ENCODE data around the gene DDX56. TPM values are rescaled to one million over a fixed set of nuclear protein-coding genes. Genes with fewer than 3 reads are reported as not detected.
A peak's percentile ranks its signal among the peaks of the same experiment; 100 is the strongest.

The DDX56 gene
- total and polyA plus RNA-seq, 2 of the 13 experiments (the other 11 are each of a cell fraction or from before 2014, with no cell fraction given) = 82.6 to 120 TPM

GRCh38 chr7:44540592-44541027, 33.1 kb downstream of the DDX56 start (continued):
- TF ChIP-seq, protein P1, sequence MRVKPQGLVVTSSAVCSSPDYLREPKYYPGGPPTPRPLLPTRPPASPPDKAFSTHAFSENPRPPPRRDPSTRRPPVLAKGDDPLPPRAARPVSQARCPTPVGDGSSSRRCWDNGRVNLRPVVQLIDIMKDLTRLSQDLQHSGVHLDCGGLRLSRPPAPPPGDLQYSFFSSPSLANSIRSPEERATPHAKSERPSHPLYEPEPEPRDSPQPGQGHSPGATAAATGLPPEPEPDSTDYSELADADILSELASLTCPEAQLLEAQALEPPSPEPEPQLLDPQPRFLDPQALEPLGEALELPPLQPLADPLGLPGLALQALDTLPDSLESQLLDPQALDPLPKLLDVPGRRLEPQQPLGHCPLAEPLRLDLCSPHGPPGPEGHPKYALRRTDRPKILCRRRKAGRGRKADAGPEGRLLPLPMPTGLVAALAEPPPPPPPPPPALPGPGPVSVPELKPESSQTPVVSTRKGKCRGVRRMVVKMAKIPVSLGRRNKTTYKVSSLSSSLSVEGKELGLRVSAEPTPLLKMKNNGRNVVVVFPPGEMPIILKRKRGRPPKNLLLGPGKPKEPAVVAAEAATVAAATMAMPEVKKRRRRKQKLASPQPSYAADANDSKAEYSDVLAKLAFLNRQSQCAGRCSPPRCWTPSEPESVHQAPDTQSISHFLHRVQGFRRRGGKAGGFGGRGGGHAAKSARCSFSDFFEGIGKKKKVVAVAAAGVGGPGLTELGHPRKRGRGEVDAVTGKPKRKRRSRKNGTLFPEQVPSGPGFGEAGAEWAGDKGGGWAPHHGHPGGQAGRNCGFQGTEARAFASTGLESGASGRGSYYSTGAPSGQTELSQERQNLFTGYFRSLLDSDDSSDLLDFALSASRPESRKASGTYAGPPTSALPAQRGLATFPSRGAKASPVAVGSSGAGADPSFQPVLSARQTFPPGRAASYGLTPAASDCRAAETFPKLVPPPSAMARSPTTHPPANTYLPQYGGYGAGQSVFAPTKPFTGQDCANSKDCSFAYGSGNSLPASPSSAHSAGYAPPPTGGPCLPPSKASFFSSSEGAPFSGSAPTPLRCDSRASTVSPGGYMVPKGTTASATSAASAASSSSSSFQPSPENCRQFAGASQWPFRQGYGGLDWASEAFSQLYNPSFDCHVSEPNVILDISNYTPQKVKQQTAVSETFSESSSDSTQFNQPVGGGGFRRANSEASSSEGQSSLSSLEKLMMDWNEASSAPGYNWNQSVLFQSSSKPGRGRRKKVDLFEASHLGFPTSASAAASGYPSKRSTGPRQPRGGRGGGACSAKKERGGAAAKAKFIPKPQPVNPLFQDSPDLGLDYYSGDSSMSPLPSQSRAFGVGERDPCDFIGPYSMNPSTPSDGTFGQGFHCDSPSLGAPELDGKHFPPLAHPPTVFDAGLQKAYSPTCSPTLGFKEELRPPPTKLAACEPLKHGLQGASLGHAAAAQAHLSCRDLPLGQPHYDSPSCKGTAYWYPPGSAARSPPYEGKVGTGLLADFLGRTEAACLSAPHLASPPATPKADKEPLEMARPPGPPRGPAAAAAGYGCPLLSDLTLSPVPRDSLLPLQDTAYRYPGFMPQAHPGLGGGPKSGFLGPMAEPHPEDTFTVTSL (CRISPR knock-in tag; IDR thresholded peaks at IDR 0.05; ENCODE audit: borderline replicate concordance) = peak; percentile 10; the same call in 1 of the 2 replicates
- TF ChIP-seq, protein P2, sequence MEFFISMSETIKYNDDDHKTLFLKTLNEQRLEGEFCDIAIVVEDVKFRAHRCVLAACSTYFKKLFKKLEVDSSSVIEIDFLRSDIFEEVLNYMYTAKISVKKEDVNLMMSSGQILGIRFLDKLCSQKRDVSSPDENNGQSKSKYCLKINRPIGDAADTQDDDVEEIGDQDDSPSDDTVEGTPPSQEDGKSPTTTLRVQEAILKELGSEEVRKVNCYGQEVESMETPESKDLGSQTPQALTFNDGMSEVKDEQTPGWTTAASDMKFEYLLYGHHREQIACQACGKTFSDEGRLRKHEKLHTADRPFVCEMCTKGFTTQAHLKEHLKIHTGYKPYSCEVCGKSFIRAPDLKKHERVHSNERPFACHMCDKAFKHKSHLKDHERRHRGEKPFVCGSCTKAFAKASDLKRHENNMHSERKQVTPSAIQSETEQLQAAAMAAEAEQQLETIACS (CRISPR knock-in tag; IDR thresholded peaks at IDR 0.05) = no peak
- TF ChIP-seq ZNF280D (CRISPR knock-in tag; IDR thresholded peaks at IDR 0.05) = 0 out of 2 replicates have a peak, but pooled peaks have one; percentile 24
- TF ChIP-seq SOX13 (IDR thresholded peaks at IDR 0.05) = no peak
- no peak for TF ChIP-seq SOX13 (CRISPR knock-in tag; conservative IDR thresholded peaks at IDR 0.05 in 1 of 2, IDR thresholded peaks at IDR 0.05 in 1 of 2)
- no peak for TF ChIP-seq PRDM15 (CRISPR knock-in tag; IDR thresholded peaks at IDR 0.05)
- no peak for TF ChIP-seq HDAC1 (CRISPR knock-in tag; IDR thresholded peaks at IDR 0.05)
- TF ChIP-seq, protein P3, sequence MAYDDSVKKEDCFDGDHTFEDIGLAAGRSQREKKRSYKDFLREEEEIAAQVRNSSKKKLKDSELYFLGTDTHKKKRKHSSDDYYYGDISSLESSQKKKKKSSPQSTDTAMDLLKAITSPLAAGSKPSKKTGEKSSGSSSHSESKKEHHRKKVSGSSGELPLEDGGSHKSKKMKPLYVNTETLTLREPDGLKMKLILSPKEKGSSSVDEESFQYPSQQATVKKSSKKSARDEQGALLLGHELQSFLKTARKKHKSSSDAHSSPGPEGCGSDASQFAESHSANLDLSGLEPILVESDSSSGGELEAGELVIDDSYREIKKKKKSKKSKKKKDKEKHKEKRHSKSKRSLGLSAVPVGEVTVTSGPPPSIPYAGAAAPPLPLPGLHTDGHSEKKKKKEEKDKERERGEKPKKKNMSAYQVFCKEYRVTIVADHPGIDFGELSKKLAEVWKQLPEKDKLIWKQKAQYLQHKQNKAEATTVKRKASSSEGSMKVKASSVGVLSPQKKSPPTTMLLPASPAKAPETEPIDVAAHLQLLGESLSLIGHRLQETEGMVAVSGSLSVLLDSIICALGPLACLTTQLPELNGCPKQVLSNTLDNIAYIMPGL (CRISPR knock-in tag; IDR thresholded peaks at IDR 0.05; ENCODE audit: borderline replicate concordance in 1 of 2, low read depth in 1 of 2) = no peak
- no peak for TF ChIP-seq FOSL1 (CRISPR knock-in tag; IDR thresholded peaks at IDR 0.05; ENCODE audit: borderline replicate concordance)

All from HepG2 (cell line).